Body of pancreas (tissue), 4 donors: Measurements from ENCODE around the gene MRPS16.

Experiments used
- POLR2A ChIP-seq, 3 donors: fragments of 450-650 bp; IDR thresholded peaks; one replicate each; pipeline ENCODE4 v1.6.1; 2016; ENCODE audit warnings: antibody characterized with exemption in 3 of 3, mild to moderate bottlenecking in 2 of 3
- TF ChIP-seq, protein P1 (sequence below), 7 experiments: fragments of 450-650 bp in 4 of 7; fragments of 200-600 bp in 3 of 7; sonication (generic) in 3 of 7; IDR thresholded peaks; one replicate each; pipeline ENCODE4 v1.5.1; 2016 to 2019; ENCODE audit warnings: antibody characterized with exemption in 7 of 7

DNA sequence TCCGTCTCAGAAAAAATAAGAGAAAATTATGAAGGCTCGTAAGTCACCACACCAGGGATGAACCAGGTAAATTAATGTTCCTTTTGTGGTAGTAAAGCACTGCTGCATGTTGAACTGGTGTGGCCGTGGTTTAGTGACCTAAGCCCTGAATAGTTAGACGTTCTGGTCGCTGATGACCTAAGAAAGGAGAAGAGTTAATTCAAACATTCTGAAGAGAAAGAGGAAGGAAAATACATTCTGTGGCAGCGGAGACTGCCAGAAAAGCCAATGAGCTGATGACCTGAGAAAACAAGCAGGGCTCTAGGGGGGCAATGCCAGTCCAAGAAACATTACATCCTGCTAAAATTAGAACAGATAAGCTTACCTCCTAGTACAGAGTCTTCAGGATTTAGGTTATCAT, 22.9 kb downstream of the MRPS16 start:
- TF ChIP-seq POLR2A (IDR thresholded peaks at IDR 0.05) = no peak
- TF ChIP-seq, protein P1, sequence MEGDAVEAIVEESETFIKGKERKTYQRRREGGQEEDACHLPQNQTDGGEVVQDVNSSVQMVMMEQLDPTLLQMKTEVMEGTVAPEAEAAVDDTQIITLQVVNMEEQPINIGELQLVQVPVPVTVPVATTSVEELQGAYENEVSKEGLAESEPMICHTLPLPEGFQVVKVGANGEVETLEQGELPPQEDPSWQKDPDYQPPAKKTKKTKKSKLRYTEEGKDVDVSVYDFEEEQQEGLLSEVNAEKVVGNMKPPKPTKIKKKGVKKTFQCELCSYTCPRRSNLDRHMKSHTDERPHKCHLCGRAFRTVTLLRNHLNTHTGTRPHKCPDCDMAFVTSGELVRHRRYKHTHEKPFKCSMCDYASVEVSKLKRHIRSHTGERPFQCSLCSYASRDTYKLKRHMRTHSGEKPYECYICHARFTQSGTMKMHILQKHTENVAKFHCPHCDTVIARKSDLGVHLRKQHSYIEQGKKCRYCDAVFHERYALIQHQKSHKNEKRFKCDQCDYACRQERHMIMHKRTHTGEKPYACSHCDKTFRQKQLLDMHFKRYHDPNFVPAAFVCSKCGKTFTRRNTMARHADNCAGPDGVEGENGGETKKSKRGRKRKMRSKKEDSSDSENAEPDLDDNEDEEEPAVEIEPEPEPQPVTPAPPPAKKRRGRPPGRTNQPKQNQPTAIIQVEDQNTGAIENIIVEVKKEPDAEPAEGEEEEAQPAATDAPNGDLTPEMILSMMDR (IDR thresholded peaks at IDR 0.05) = no peak
